SK-N-SH (cell line): ENCODE data around the gene DYNLRB1. TPM values are rescaled to one million over a fixed set of nuclear protein-coding genes. Genes with fewer than 3 reads are reported as not detected.
"Not testable (repeated sequence)": the region's sequence is repeated elsewhere in the genome, so short reads cannot be mapped to it uniquely, and the experiment has no call there.

Experiments used
- CTCF ChIA-PET: fragments of 300-600, 350-600 bp; formaldehyde crosslinking; extraction: SDS; loops from one replicate; lab custom pipeline; 2021; lab: Yijun Ruan, JAX
- POLR2A ChIA-PET: fragments of 350-600 bp; sonication (Branson Sonifier 250); formaldehyde crosslinking; extraction: SDS; loops from one replicate; lab custom pipeline; 2020; ENCODE audit warnings: antibody characterized with exemption, inconsistent platforms; lab: Yijun Ruan, JAX
- DNase-seq: peaks from one replicate; pipeline ENCODE4 v3.0.0; 2012
- H2AFZ ChIP-seq: fragments of 200-600 bp; sonication (generic); 2 replicates; pipeline ENCODE4 v1.8.1; 2016; ENCODE audit warnings: antibody characterized with exemption, mild to moderate bottlenecking, low read depth
- H3F3A ChIP-seq: fragments of 200-600 bp; sonication (generic); replicated peaks from 2 replicates; pipeline ENCODE3; 2016; ENCODE audit warnings: antibody characterized with exemption, mild to moderate bottlenecking; ENCODE audit not compliant: insufficient read depth
- H3K27ac ChIP-seq, 2 experiments: fragments of 200-500 bp in 1 of 2; fragments of 200-600 bp in 1 of 2; sonication (Bioruptor generic) in 1 of 2; sonication (generic), shearing (Covaris generic) in 1 of 2; 2 replicates each; pipeline versions ENCODE4 v1.5.1 to v1.6.1; 2014 to 2016; ENCODE audit warnings: low read depth in 2 of 2, inconsistent platforms in 1 of 2, low read length in 1 of 2, mild to moderate bottlenecking in 1 of 2, mixed read lengths in 1 of 2
- H3K27me3 ChIP-seq: fragments of 200-600 bp; sonication (generic), shearing (Covaris generic); 2 replicates; pipeline ENCODE4 v1.6.1; 2016; ENCODE audit warnings: mixed run types; ENCODE audit not compliant: insufficient read depth
- H3K36me3 ChIP-seq, 2 experiments: fragments of 200-500 bp in 1 of 2; fragments of 200-600 bp in 1 of 2; sonication (Bioruptor generic) in 1 of 2; sonication (generic) in 1 of 2; replicated peaks in 1 of 2; 2 replicates each; pipeline versions ENCODE3 to v1.5.1; 2014 to 2016; ENCODE audit warnings: low read length in 1 of 2, mild to moderate bottlenecking in 1 of 2; ENCODE audit not compliant: insufficient read depth in 2 of 2, control insufficient read depth in 1 of 2
- H3K4me1 ChIP-seq, 2 experiments: fragments of 200-500 bp in 1 of 2; fragments of 200-600 bp in 1 of 2; sonication (Bioruptor generic) in 1 of 2; sonication (generic), shearing (Covaris generic) in 1 of 2; 2 replicates each; pipeline versions ENCODE4 v1.5.1 to v1.6.1; 2014 to 2016; ENCODE audit warnings: low read depth in 1 of 2, low read length in 1 of 2, mixed run types in 1 of 2; ENCODE audit not compliant: insufficient read depth in 2 of 2, control insufficient read depth in 1 of 2
- H3K4me2 ChIP-seq: fragments of 200-600 bp; sonication (generic), shearing (Covaris generic); 2 replicates; pipeline ENCODE4 v1.6.1; 2017; ENCODE audit warnings: mixed run types
- H3K4me3 ChIP-seq, 2 experiments: fragments of 200-500 bp in 1 of 2; fragments of 200-600 bp in 1 of 2; sonication (Bioruptor generic) in 1 of 2; sonication (generic), shearing (Covaris generic) in 1 of 2; 2 replicates each; pipeline versions ENCODE4 v1.5.1 to v1.8.1; 2014 to 2016; ENCODE audit warnings: low read depth in 2 of 2, inconsistent platforms in 1 of 2, low read length in 1 of 2, mild to moderate bottlenecking in 1 of 2, mixed read lengths in 1 of 2, moderate library complexity in 1 of 2
- H3K79me2 ChIP-seq: fragments of 200-600 bp; sonication (generic); 2 replicates; pipeline ENCODE4 v1.8.1; 2017; ENCODE audit warnings: mild to moderate bottlenecking; ENCODE audit not compliant: insufficient read depth
- H3K9ac ChIP-seq: fragments of 200-600 bp; sonication (generic); 2 replicates; pipeline ENCODE4 v1.6.1; 2017; ENCODE audit warnings: mixed run types
- H3K9me2 ChIP-seq: fragments of 200-600 bp; sonication (generic); 2 replicates; pipeline ENCODE4 v1.6.1; 2017; ENCODE audit warnings: mixed run types
- H3K9me3 ChIP-seq: fragments of 200-600 bp; sonication (generic); 2 replicates; pipeline ENCODE4 v1.6.1; 2017; ENCODE audit warnings: mixed run types, mild to moderate bottlenecking, moderate library complexity
- H4K20me1 ChIP-seq: fragments of 200-600 bp; sonication (generic); 2 replicates; pipeline ENCODE4 v1.6.1; 2017; ENCODE audit warnings: mild to moderate bottlenecking, mixed run types; ENCODE audit not compliant: insufficient read depth
- CHD2 ChIP-seq: fragments of 150-350 bp; IDR thresholded peaks from 2 replicates; pipeline ENCODE4 v1.6.1; 2018; ENCODE audit warnings: low read length; ENCODE audit not compliant: partially characterized antibody
- EZH2phosphoT487 ChIP-seq: fragments of 200-600 bp; sonication (generic); IDR thresholded peaks from 2 replicates; pipeline ENCODE4 v1.6.1; 2017; ENCODE audit warnings: low read depth, mixed run types, mild to moderate bottlenecking, antibody characterized with exemption, moderate library complexity, borderline replicate concordance
- FOSL2 ChIP-seq: IDR thresholded peaks from 2 replicates; pipeline ENCODE4 v1.4.0; 2012; ENCODE audit warnings: low read depth, mild to moderate bottlenecking, moderate library complexity, borderline replicate concordance
- FOXJ3 ChIP-seq: sonication (generic); formaldehyde crosslinking; IDR thresholded peaks from 2 replicates; pipeline ENCODE4 v1.5.1; 2020; ENCODE audit warnings: mild to moderate bottlenecking, missing genetic modification reagents
- MXI1 ChIP-seq: IDR thresholded peaks from 2 replicates; pipeline ENCODE4 v1.6.1; 2012; ENCODE audit warnings: mild to moderate bottlenecking, low read depth, low read length, improper control_type of control experiment
- PBX3 ChIP-seq: IDR thresholded peaks from 2 replicates; pipeline ENCODE4; 2012
- RAD21 ChIP-seq: IDR thresholded peaks from 2 replicates; pipeline ENCODE4 v1.6.1; 2012; ENCODE audit warnings: mild to moderate bottlenecking, low read length
- TEAD4 ChIP-seq: IDR thresholded peaks from 2 replicates; pipeline ENCODE4 v1.4.0; 2012; ENCODE audit warnings: mild to moderate bottlenecking, borderline replicate concordance; ENCODE audit not compliant: insufficient read depth
- USF1 ChIP-seq: IDR thresholded peaks from 2 replicates; pipeline ENCODE4 v1.4.0; 2012; ENCODE audit warnings: low read depth, borderline replicate concordance
- YY1 ChIP-seq: IDR thresholded peaks from 2 replicates; pipeline ENCODE4 v1.4.0; 2012; ENCODE audit warnings: low read depth, mild to moderate bottlenecking
- ZBTB33 ChIP-seq: IDR thresholded peaks from 2 replicates; pipeline ENCODE4 v1.4.0; 2012; ENCODE audit warnings: low read depth, borderline replicate concordance
- WGBS: methylation state at CpG from one replicate; pipeline ENCODE4 v1.1.6; 2017; ENCODE audit warnings: low lambda C conversion rate; 5-methylcytosine and 5-hydroxymethylcytosine counted together
- polyA plus RNA-seq, 3 experiments: library from polyadenylated mRNA; depleted of rRNA; stranded (reverse); fragments of >200 nt; gene quantifications; 2 replicates each; pipeline ENCODE4 v1.2.3, GENCODE V29; 2012
- TF ChIP-seq, protein P1 (sequence below): fragments of 150-350 bp; IDR thresholded peaks from 2 replicates; pipeline ENCODE4 v1.6.1; 2017; ENCODE audit warnings: antibody characterized with exemption, low read length, low read depth, borderline replicate concordance
- TF ChIP-seq, protein P2 (sequence below): fragments of 200-600 bp; sonication (generic); IDR thresholded peaks from 2 replicates; pipeline ENCODE4 v1.6.1; 2017; ENCODE audit warnings: antibody characterized with exemption, mild to moderate bottlenecking, moderate library complexity
- TF ChIP-seq, protein P3 (sequence below): IDR thresholded peaks from 2 replicates; pipeline ENCODE4 v1.6.1; 2012; ENCODE audit warnings: mild to moderate bottlenecking, low read depth, low read length, moderate library complexity

Gene DYNLRB1
- polyA plus RNA-seq, 1 of the 3 experiments (the other 2 are of a cell fraction): 402 TPM

DNA sequence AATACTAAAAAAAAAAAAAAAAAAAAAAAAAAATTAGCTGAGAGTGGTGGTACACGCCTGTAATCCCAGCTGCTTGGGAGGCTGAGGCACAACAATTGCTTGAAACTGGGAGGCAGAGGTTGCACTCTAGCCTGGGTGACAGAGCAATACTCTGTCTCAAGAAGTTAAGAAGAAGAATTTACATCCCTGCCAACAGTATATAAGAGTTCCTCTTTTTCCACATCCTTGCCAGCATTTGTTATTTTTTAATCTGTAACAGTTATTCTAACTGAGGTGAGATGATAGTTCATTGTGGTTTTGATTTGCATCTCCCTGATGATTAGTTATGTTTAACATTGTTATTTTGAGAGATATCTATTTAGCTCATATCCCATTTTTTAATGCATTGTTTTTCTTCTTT is 20.3 kb upstream of the DYNLRB1 start:
- Histone ChIP-seq H3K27me3 (no peaks in the 10 kb centered on the region), H3K27ac (no peak overlapping the region), H3K79me2 (peaks cover 37% of the 10 kb centered on the region), H3F3A (peaks cover 15% of the 10 kb centered on the region)
- no peak for TF ChIP-seq YY1
- TF ChIP-seq, protein P1, sequence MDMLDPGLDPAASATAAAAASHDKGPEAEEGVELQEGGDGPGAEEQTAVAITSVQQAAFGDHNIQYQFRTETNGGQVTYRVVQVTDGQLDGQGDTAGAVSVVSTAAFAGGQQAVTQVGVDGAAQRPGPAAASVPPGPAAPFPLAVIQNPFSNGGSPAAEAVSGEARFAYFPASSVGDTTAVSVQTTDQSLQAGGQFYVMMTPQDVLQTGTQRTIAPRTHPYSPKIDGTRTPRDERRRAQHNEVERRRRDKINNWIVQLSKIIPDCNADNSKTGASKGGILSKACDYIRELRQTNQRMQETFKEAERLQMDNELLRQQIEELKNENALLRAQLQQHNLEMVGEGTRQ: no peak
- no peak for TF ChIP-seq MXI1
- TF ChIP-seq RAD21: no peak
- TF ChIP-seq FOSL2: no peak
- no peak for TF ChIP-seq EZH2phosphoT487
- TF ChIP-seq, protein P2, sequence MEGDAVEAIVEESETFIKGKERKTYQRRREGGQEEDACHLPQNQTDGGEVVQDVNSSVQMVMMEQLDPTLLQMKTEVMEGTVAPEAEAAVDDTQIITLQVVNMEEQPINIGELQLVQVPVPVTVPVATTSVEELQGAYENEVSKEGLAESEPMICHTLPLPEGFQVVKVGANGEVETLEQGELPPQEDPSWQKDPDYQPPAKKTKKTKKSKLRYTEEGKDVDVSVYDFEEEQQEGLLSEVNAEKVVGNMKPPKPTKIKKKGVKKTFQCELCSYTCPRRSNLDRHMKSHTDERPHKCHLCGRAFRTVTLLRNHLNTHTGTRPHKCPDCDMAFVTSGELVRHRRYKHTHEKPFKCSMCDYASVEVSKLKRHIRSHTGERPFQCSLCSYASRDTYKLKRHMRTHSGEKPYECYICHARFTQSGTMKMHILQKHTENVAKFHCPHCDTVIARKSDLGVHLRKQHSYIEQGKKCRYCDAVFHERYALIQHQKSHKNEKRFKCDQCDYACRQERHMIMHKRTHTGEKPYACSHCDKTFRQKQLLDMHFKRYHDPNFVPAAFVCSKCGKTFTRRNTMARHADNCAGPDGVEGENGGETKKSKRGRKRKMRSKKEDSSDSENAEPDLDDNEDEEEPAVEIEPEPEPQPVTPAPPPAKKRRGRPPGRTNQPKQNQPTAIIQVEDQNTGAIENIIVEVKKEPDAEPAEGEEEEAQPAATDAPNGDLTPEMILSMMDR: no peak
- no peak for TF ChIP-seq USF1
- no peak for TF ChIP-seq CHD2
- no peak for TF ChIP-seq ZBTB33
- no peak for TF ChIP-seq PBX3
- no peak for TF ChIP-seq FOXJ3 (CRISPR knock-in tag)
- TF ChIP-seq TEAD4: no peak
- TF ChIP-seq, protein P3, sequence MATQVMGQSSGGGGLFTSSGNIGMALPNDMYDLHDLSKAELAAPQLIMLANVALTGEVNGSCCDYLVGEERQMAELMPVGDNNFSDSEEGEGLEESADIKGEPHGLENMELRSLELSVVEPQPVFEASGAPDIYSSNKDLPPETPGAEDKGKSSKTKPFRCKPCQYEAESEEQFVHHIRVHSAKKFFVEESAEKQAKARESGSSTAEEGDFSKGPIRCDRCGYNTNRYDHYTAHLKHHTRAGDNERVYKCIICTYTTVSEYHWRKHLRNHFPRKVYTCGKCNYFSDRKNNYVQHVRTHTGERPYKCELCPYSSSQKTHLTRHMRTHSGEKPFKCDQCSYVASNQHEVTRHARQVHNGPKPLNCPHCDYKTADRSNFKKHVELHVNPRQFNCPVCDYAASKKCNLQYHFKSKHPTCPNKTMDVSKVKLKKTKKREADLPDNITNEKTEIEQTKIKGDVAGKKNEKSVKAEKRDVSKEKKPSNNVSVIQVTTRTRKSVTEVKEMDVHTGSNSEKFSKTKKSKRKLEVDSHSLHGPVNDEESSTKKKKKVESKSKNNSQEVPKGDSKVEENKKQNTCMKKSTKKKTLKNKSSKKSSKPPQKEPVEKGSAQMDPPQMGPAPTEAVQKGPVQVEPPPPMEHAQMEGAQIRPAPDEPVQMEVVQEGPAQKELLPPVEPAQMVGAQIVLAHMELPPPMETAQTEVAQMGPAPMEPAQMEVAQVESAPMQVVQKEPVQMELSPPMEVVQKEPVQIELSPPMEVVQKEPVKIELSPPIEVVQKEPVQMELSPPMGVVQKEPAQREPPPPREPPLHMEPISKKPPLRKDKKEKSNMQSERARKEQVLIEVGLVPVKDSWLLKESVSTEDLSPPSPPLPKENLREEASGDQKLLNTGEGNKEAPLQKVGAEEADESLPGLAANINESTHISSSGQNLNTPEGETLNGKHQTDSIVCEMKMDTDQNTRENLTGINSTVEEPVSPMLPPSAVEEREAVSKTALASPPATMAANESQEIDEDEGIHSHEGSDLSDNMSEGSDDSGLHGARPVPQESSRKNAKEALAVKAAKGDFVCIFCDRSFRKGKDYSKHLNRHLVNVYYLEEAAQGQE: no peak
- TF ChIP-seq, all 33 proteins: peak for 0
- H4K20me1 ChIP-seq: no peaks in the 10 kb centered on the region
- H3K36me3 ChIP-seq: peaks cover 34 to 81% of the 10 kb centered on the region in 2 experiments
- H3K4me3 ChIP-seq: no peak overlapping the region
- H3K4me2 ChIP-seq: no peak overlapping the region
- WGBS: 96% methylated on average over 1 of the region's 1 CpG
- H3K9ac ChIP-seq: no peak overlapping the region
- H3K4me1 ChIP-seq: no peaks in the 10 kb centered on the region
- no peaks in the 10 kb centered on the region for H3K9me2 ChIP-seq
- H2AFZ ChIP-seq: no peak overlapping the region
- H3K9me3 ChIP-seq: no peaks in the 10 kb centered on the region
- CTCF ChIA-PET: interaction anchor here (0.9 to 2.5 kb wide), 2 partner anchors 20 to 183 kb away, joined by 3 to 11 read pairs; no protein-coding TSS in a partner anchor
- POLR2A ChIA-PET: no interaction called here
- no peak for DNase-seq

DNA sequence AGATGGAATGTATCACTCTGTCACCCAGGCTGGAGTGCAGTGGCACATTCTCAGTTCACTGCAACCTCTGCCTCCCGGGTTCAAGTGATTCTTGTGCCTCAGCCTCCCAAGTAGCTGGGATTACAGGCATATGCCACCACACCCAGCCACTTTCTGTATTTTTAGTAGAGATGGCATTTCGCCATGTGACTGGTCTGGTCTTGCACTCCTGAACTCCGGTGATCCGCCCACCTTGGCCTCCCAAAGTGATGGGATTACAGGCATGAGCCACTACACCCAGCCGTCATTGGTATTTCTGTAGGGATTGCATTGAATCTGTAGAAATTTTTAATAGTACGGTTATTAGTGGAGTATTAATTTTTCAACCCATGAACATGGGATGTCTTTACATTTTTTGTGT is 18.6 kb upstream of the DYNLRB1 start:
- peaks cover 54% of the 10 kb centered on the region for H3K79me2 ChIP-seq
- H3K9me3 ChIP-seq, DNase-seq: not testable (repeated sequence)

More for the DNA sequence above, 18.6 kb upstream of the DYNLRB1 start:
- POLR2A ChIA-PET, H3K4me3 ChIP-seq, H3K27ac ChIP-seq, H3K4me2 ChIP-seq, H3K27me3 ChIP-seq, H3K9me2 ChIP-seq, H3K4me1 ChIP-seq, H4K20me1 ChIP-seq, H3K9ac ChIP-seq, H2AFZ ChIP-seq: not testable (repeated sequence)
- Histone ChIP-seq H3K36me3 (peaks cover 25 to 78% of the 10 kb centered on the region in 2 experiments), H3F3A (peaks cover 11% of the 10 kb centered on the region)
- CTCF ChIA-PET: interaction anchor here (0.6 to 1.8 kb wide), 2 partner anchors 15 to 185 kb away, joined by 3 to 5 read pairs; no protein-coding TSS in a partner anchor
- WGBS: 97% methylated on average over 6 of the region's 6 CpGs
